ENCODE results near the gene CUX1.
"Not testable (repeated sequence)": the region's sequence is repeated elsewhere in the genome, so short reads cannot be mapped to it uniquely, and the experiment has no call there.

CUX1 gene

GRCh38 chr7:102183848-102184247 lies 366.4 kb downstream of the CUX1 start:
- H3K27me3 ChIP-seq (ENCODE audit: control insufficient read depth in 1 of 2, insufficient read depth in 2 of 2, low read length in 2 of 2); H3K9me3 ChIP-seq (ENCODE audit: control insufficient read depth in 2 of 2, low read length in 2 of 2); H3K27ac ChIP-seq (ENCODE audit: low read length); H3K4me3 ChIP-seq (ENCODE audit: low read length in 2 of 2); H3K9ac ChIP-seq (ENCODE audit: low read length in 2 of 2); H3K4me1 ChIP-seq (ENCODE audit: control insufficient read depth, insufficient read depth, low read length): not testable (repeated sequence)
- peaks cover 15 to 19% of the 10 kb centered on the region in 2 donors for H3K36me3 ChIP-seq (ENCODE audit: control insufficient read depth in 2 of 2, insufficient read depth in 2 of 2, low read length in 2 of 2)

- no peak overlapping the region for H3K9ac ChIP-seq (ENCODE audit: low read length in 2 of 2)
- H3K9me3 ChIP-seq (ENCODE audit: control insufficient read depth in 2 of 2, low read length in 2 of 2): no peaks in the 10 kb centered on the region
- H3K27ac ChIP-seq (ENCODE audit: low read length): no peak overlapping the region
- peaks cover 15 to 17% of the 10 kb centered on the region in 2 donors for H3K36me3 ChIP-seq (ENCODE audit: control insufficient read depth in 2 of 2, insufficient read depth in 2 of 2, low read length in 2 of 2)
- H3K27me3 ChIP-seq (ENCODE audit: control insufficient read depth in 1 of 2, insufficient read depth in 2 of 2, low read length in 2 of 2): no peaks in the 10 kb centered on the region
- no peak overlapping the region for H3K4me3 ChIP-seq (ENCODE audit: low read length in 2 of 2)
- no peaks in the 10 kb centered on the region for H3K4me1 ChIP-seq (ENCODE audit: control insufficient read depth, insufficient read depth, low read length)
Measured at GRCh38 chr7:102184303-102184702, 366.9 kb downstream of the CUX1 start.

GRCh38 chr7:102185796-102186195 lies 368.4 kb downstream of the CUX1 start:
- Histone ChIP-seq H3K9ac (ENCODE audit: low read length in 2 of 2) (no peak overlapping the region), H3K9me3 (ENCODE audit: control insufficient read depth in 2 of 2, low read length in 2 of 2) (no peaks in the 10 kb centered on the region), H3K4me1 (ENCODE audit: control insufficient read depth, insufficient read depth, low read length) (no peaks in the 10 kb centered on the region), H3K36me3 (ENCODE audit: control insufficient read depth in 2 of 2, insufficient read depth in 2 of 2, low read length in 2 of 2) (peaks cover 20 to 25% of the 10 kb centered on the region in 2 donors), H3K4me3 (ENCODE audit: low read length in 2 of 2) (no peak overlapping the region), H3K27ac (ENCODE audit: low read length) (no peak overlapping the region), H3K27me3 (ENCODE audit: control insufficient read depth in 1 of 2, insufficient read depth in 2 of 2, low read length in 2 of 2) (no peaks in the 10 kb centered on the region)

GRCh38 chr7:102186306-102186705 lies 368.9 kb downstream of the CUX1 start:
- Histone ChIP-seq H3K9me3 (ENCODE audit: control insufficient read depth in 2 of 2, low read length in 2 of 2) (no peaks in the 10 kb centered on the region), H3K36me3 (ENCODE audit: control insufficient read depth in 2 of 2, insufficient read depth in 2 of 2, low read length in 2 of 2) (peaks cover 18 to 27% of the 10 kb centered on the region in 2 donors), H3K9ac (ENCODE audit: low read length in 2 of 2) (no peak overlapping the region), H3K27me3 (ENCODE audit: control insufficient read depth in 1 of 2, insufficient read depth in 2 of 2, low read length in 2 of 2) (no peaks in the 10 kb centered on the region), H3K4me1 (ENCODE audit: control insufficient read depth, insufficient read depth, low read length) (no peaks in the 10 kb centered on the region), H3K27ac (ENCODE audit: low read length) (no peak overlapping the region), H3K4me3 (ENCODE audit: low read length in 2 of 2) (no peak overlapping the region)

- no peak overlapping the region for H3K9ac ChIP-seq (ENCODE audit: low read length in 2 of 2)
- H3K36me3 ChIP-seq (ENCODE audit: control insufficient read depth in 2 of 2, insufficient read depth in 2 of 2, low read length in 2 of 2): peaks cover 23 to 38% of the 10 kb centered on the region in 2 donors
- no peaks in the 10 kb centered on the region for H3K9me3 ChIP-seq (ENCODE audit: control insufficient read depth in 2 of 2, low read length in 2 of 2)
- H3K4me1 ChIP-seq (ENCODE audit: control insufficient read depth, insufficient read depth, low read length): no peaks in the 10 kb centered on the region
- no peak overlapping the region for H3K27ac ChIP-seq (ENCODE audit: low read length)
- no peaks in the 10 kb centered on the region for H3K27me3 ChIP-seq (ENCODE audit: control insufficient read depth in 1 of 2, insufficient read depth in 2 of 2, low read length in 2 of 2)
- no peak overlapping the region for H3K4me3 ChIP-seq (ENCODE audit: low read length in 2 of 2)
Measured at GRCh38 chr7:102188746-102189145, 371.3 kb downstream of the CUX1 start.

GRCh38 chr7:102189756-102190155 lies 372.3 kb downstream of the CUX1 start:
- Histone ChIP-seq H3K4me1 (ENCODE audit: control insufficient read depth, insufficient read depth, low read length) (no peaks in the 10 kb centered on the region), H3K9ac (ENCODE audit: low read length in 2 of 2) (no peak overlapping the region), H3K4me3 (ENCODE audit: low read length in 2 of 2) (no peak overlapping the region), H3K9me3 (ENCODE audit: control insufficient read depth in 2 of 2, low read length in 2 of 2) (no peaks in the 10 kb centered on the region), H3K27ac (ENCODE audit: low read length) (no peak overlapping the region), H3K36me3 (ENCODE audit: control insufficient read depth in 2 of 2, insufficient read depth in 2 of 2, low read length in 2 of 2) (peaks cover 25 to 43% of the 10 kb centered on the region in 2 donors), H3K27me3 (ENCODE audit: control insufficient read depth in 1 of 2, insufficient read depth in 2 of 2, low read length in 2 of 2) (no peaks in the 10 kb centered on the region)

- no peaks in the 10 kb centered on the region for H3K27me3 ChIP-seq (ENCODE audit: control insufficient read depth in 1 of 2, insufficient read depth in 2 of 2, low read length in 2 of 2)
- no peaks in the 10 kb centered on the region for H3K4me1 ChIP-seq (ENCODE audit: control insufficient read depth, insufficient read depth, low read length)
- H3K27ac ChIP-seq (ENCODE audit: low read length): no peak overlapping the region
- H3K9ac ChIP-seq (ENCODE audit: low read length in 2 of 2): no peak overlapping the region
- no peaks in the 10 kb centered on the region for H3K9me3 ChIP-seq (ENCODE audit: control insufficient read depth in 2 of 2, low read length in 2 of 2)
- peaks cover 21 to 42% of the 10 kb centered on the region in 2 donors for H3K36me3 ChIP-seq (ENCODE audit: control insufficient read depth in 2 of 2, insufficient read depth in 2 of 2, low read length in 2 of 2)
- no peak overlapping the region for H3K4me3 ChIP-seq (ENCODE audit: low read length in 2 of 2)
Measured at GRCh38 chr7:102190776-102191350, 373.4 kb downstream of the CUX1 start.

- H3K27me3 ChIP-seq (ENCODE audit: control insufficient read depth in 1 of 2, insufficient read depth in 2 of 2, low read length in 2 of 2): no peaks in the 10 kb centered on the region
- no peaks in the 10 kb centered on the region for H3K4me1 ChIP-seq (ENCODE audit: control insufficient read depth, insufficient read depth, low read length)
- H3K27ac ChIP-seq (ENCODE audit: low read length): no peak overlapping the region
- H3K36me3 ChIP-seq (ENCODE audit: control insufficient read depth in 2 of 2, insufficient read depth in 2 of 2, low read length in 2 of 2): peaks cover 21 to 42% of the 10 kb centered on the region in 2 donors
- no peaks in the 10 kb centered on the region for H3K9me3 ChIP-seq (ENCODE audit: control insufficient read depth in 2 of 2, low read length in 2 of 2)
- H3K9ac ChIP-seq (ENCODE audit: low read length in 2 of 2): no peak overlapping the region
- no peak overlapping the region for H3K4me3 ChIP-seq (ENCODE audit: low read length in 2 of 2)
Measured at GRCh38 chr7:102191556-102192379, 374.3 kb downstream of the CUX1 start.

- Histone ChIP-seq H3K36me3 (ENCODE audit: control insufficient read depth in 2 of 2, insufficient read depth in 2 of 2, low read length in 2 of 2) (peaks cover 27 to 48% of the 10 kb centered on the region in 2 donors), H3K27ac (ENCODE audit: low read length) (no peak overlapping the region), H3K9me3 (ENCODE audit: control insufficient read depth in 2 of 2, low read length in 2 of 2) (no peaks in the 10 kb centered on the region), H3K9ac (ENCODE audit: low read length in 2 of 2) (no peak overlapping the region), H3K4me1 (ENCODE audit: control insufficient read depth, insufficient read depth, low read length) (no peaks in the 10 kb centered on the region), H3K27me3 (ENCODE audit: control insufficient read depth in 1 of 2, insufficient read depth in 2 of 2, low read length in 2 of 2) (no peaks in the 10 kb centered on the region), H3K4me3 (ENCODE audit: low read length in 2 of 2) (no peak overlapping the region)
Measured at GRCh38 chr7:102192790-102193189, 375.4 kb downstream of the CUX1 start.

- Histone ChIP-seq H3K36me3 (ENCODE audit: control insufficient read depth in 2 of 2, insufficient read depth in 2 of 2, low read length in 2 of 2) (peaks cover 27 to 48% of the 10 kb centered on the region in 2 donors), H3K4me1 (ENCODE audit: control insufficient read depth, insufficient read depth, low read length) (no peaks in the 10 kb centered on the region), H3K27me3 (ENCODE audit: control insufficient read depth in 1 of 2, insufficient read depth in 2 of 2, low read length in 2 of 2) (no peaks in the 10 kb centered on the region), H3K4me3 (ENCODE audit: low read length in 2 of 2) (no peak overlapping the region), H3K9me3 (ENCODE audit: control insufficient read depth in 2 of 2, low read length in 2 of 2) (no peaks in the 10 kb centered on the region), H3K27ac (ENCODE audit: low read length) (no peak overlapping the region), H3K9ac (ENCODE audit: low read length in 2 of 2) (no peak overlapping the region)
Measured at GRCh38 chr7:102193806-102194205, 376.4 kb downstream of the CUX1 start.

GRCh38 chr7:102195361-102195760 lies 377.9 kb downstream of the CUX1 start:
- Histone ChIP-seq H3K36me3 (ENCODE audit: control insufficient read depth in 2 of 2, insufficient read depth in 2 of 2, low read length in 2 of 2) (peaks cover 27 to 42% of the 10 kb centered on the region in 2 donors), H3K27me3 (ENCODE audit: control insufficient read depth in 1 of 2, insufficient read depth in 2 of 2, low read length in 2 of 2) (no peaks in the 10 kb centered on the region), H3K4me1 (ENCODE audit: control insufficient read depth, insufficient read depth, low read length) (no peaks in the 10 kb centered on the region), H3K9ac (ENCODE audit: low read length in 2 of 2) (no peak overlapping the region), H3K4me3 (ENCODE audit: low read length in 2 of 2) (no peak overlapping the region), H3K9me3 (ENCODE audit: control insufficient read depth in 2 of 2, low read length in 2 of 2) (no peaks in the 10 kb centered on the region), H3K27ac (ENCODE audit: low read length) (no peak overlapping the region)
